Activated T-helper 1 cell treated with anti-CD3 and anti-CD28 coated beads, Interleukin-12 subunit alpha, Interleukin-12 subunit beta, Interleukin-2, Interleukin-4 antibody, amounts not matched to agents 30 ng/mL and 10 ng/mL and 1 ng/mL, durations not matched to agents 14 hours and 24 hours and 36 hours (primary cell): ENCODE measurements around the gene STAT5A. TPM values are rescaled to one million over a fixed set of nuclear protein-coding genes. Genes with fewer than 3 reads are reported as not detected.
"Not testable (repeated sequence)": the region's sequence is repeated elsewhere in the genome, so short reads cannot be mapped to it uniquely, and the experiment has no call there.

ENCODE experiments used
- DNase-seq: peaks from one replicate; pipeline ENCODE4 v3.0.0; 2021; ENCODE audit warnings: low spot score
- H3K27ac Mint-ChIP-seq: one replicate; pipeline ENCODE4 v1.8.0; 2021; ENCODE audit warnings: mild to moderate bottlenecking, mixed read lengths
- H3K27me3 Mint-ChIP-seq: one replicate; pipeline ENCODE4 v1.8.0; 2022; ENCODE audit warnings: mild to moderate bottlenecking, moderate library complexity, mixed read lengths; ENCODE audit not compliant: insufficient read depth
- H3K36me3 Mint-ChIP-seq: one replicate; pipeline ENCODE4 v1.8.0; 2021; ENCODE audit warnings: low read depth, mixed read lengths
- H3K4me1 Mint-ChIP-seq: one replicate; pipeline ENCODE4 v1.8.0; 2021; ENCODE audit warnings: low read depth, mixed read lengths
- H3K4me3 Mint-ChIP-seq: one replicate; pipeline ENCODE4 v1.8.0; 2021; ENCODE audit warnings: mild to moderate bottlenecking, moderate library complexity, mixed read lengths
- H3K9me3 Mint-ChIP-seq: one replicate; pipeline ENCODE4 v1.8.0; 2021; ENCODE audit warnings: mixed read lengths
- intact Hi-C: fragments of 100-400 bp; cut with micrococcal nuclease; formaldehyde crosslinking; loops from one replicate; pipeline ENCODE4 v1.15.1; 2024
- total RNA-seq: library from RNA; stranded (reverse); gene quantifications from 2 replicates; pipeline ENCODE4 v1.2.3, GENCODE V29; 2022

The STAT5A gene
- total RNA-seq, result 375 and 381 TPM in 2 replicates

GRCh38 chr17:42287977-42288802 lies at the start of gene STAT5A:
Gene STAT5A (plus strand): TSS chr17:42288498. CDS start chr17:42289412, 914 bp downstream.
- no peaks in the 10 kb centered on the region for H3K27me3 Mint-ChIP-seq
- H3K9me3 Mint-ChIP-seq, result no peaks in the 10 kb centered on the region
- intact Hi-C loops, result loop anchor here (1.0 to 10.0 kb wide), 6 partner anchors 38 to 677 kb away; partner anchors contain the start of genes AARSD1, ACLY, ATP6V0A1 and HCRT
- peak within 1 kb of the TSS; percentile 98 for H3K4me3 Mint-ChIP-seq
- peak; percentile 77 for DNase-seq
- H3K36me3 Mint-ChIP-seq, result peaks cover 35% of the 10 kb centered on the region
- H3K27ac Mint-ChIP-seq, result peak within 1 kb of the TSS; percentile 93
- H3K4me1 Mint-ChIP-seq, result peaks cover 68% of the 10 kb centered on the region

GRCh38 chr17:42239576-42239975 lies 48.7 kb upstream of the STAT5A start:
- H3K9me3 Mint-ChIP-seq, H3K27me3 Mint-ChIP-seq, intact Hi-C loops, H3K4me3 Mint-ChIP-seq, H3K27ac Mint-ChIP-seq, DNase-seq: not testable (repeated sequence)
- Mint-ChIP-seq H3K36me3 (peaks cover 19% of the 10 kb centered on the region), H3K4me1 (peaks cover 33% of the 10 kb centered on the region)

GRCh38 chr17:42240201-42240600 lies 48.1 kb upstream of the STAT5A start:
- H3K27ac Mint-ChIP-seq, result no peak overlapping the region
- H3K27me3 Mint-ChIP-seq, result no peaks in the 10 kb centered on the region
- intact Hi-C loops, result no loop called here
- DNase-seq, result no peak
- peaks cover 30% of the 10 kb centered on the region for H3K4me1 Mint-ChIP-seq
- H3K4me3 Mint-ChIP-seq, result no peak overlapping the region
- peaks cover 14% of the 10 kb centered on the region for H3K36me3 Mint-ChIP-seq
- H3K9me3 Mint-ChIP-seq, result no peaks in the 10 kb centered on the region

GRCh38 chr17:42240863-42241262 lies 47.4 kb upstream of the STAT5A start:
- Mint-ChIP-seq H3K36me3 (peaks cover 16% of the 10 kb centered on the region), H3K4me1 (peaks cover 30% of the 10 kb centered on the region)
- H3K4me3 Mint-ChIP-seq, H3K9me3 Mint-ChIP-seq, DNase-seq, H3K27me3 Mint-ChIP-seq, H3K27ac Mint-ChIP-seq, intact Hi-C loops: not testable (repeated sequence)

- Mint-ChIP-seq H3K36me3 (peaks cover 18% of the 10 kb centered on the region), H3K4me1 (peaks cover 32% of the 10 kb centered on the region), H3K27me3 (no peaks in the 10 kb centered on the region), H3K4me3 (no peak overlapping the region), H3K9me3 (no peaks in the 10 kb centered on the region), H3K27ac (no peak overlapping the region)
- intact Hi-C loops, result no loop called here
- DNase-seq, result no peak
Observed at GRCh38 chr17:42241871-42242270, 46.4 kb upstream of the STAT5A start.

- no peaks in the 10 kb centered on the region for H3K27me3 Mint-ChIP-seq
- H3K27ac Mint-ChIP-seq, result peak overlapping the region; percentile 10
- H3K36me3 Mint-ChIP-seq, result peaks cover 22% of the 10 kb centered on the region
- H3K9me3 Mint-ChIP-seq, result no peaks in the 10 kb centered on the region
- peaks cover 47% of the 10 kb centered on the region for H3K4me1 Mint-ChIP-seq
- H3K4me3 Mint-ChIP-seq, result no peak overlapping the region
- intact Hi-C loops, result no loop called here
- no peak for DNase-seq
Observed at GRCh38 chr17:42243493-42243982, 44.8 kb upstream of the STAT5A start.

GRCh38 chr17:42244116-42244515 lies 44.2 kb upstream of the STAT5A start:
- DNase-seq, result not testable (repeated sequence)

GRCh38 chr17:42245183-42245582 lies 43.1 kb upstream of the STAT5A start:
- H3K4me3 Mint-ChIP-seq, DNase-seq, H3K27ac Mint-ChIP-seq, H3K9me3 Mint-ChIP-seq, intact Hi-C loops, H3K27me3 Mint-ChIP-seq: not testable (repeated sequence)
- Mint-ChIP-seq H3K36me3 (peaks cover 27% of the 10 kb centered on the region), H3K4me1 (peaks cover 57% of the 10 kb centered on the region)

More at GRCh38 chr17:42244116-42244515, 44.2 kb upstream of the STAT5A start:
- H3K36me3 Mint-ChIP-seq, result peaks cover 24% of the 10 kb centered on the region
- intact Hi-C loops, H3K27me3 Mint-ChIP-seq, H3K4me3 Mint-ChIP-seq, H3K27ac Mint-ChIP-seq, H3K9me3 Mint-ChIP-seq: not testable (repeated sequence)
- peaks cover 53% of the 10 kb centered on the region for H3K4me1 Mint-ChIP-seq

GRCh38 chr17:42246515-42246914 lies 41.8 kb upstream of the STAT5A start:
- peaks cover 60% of the 10 kb centered on the region for H3K4me1 Mint-ChIP-seq
- H3K4me3 Mint-ChIP-seq, result peak overlapping the region; percentile 56
- intact Hi-C loops, result no loop called here
- H3K36me3 Mint-ChIP-seq, result peaks cover 24% of the 10 kb centered on the region
- H3K9me3 Mint-ChIP-seq, result no peaks in the 10 kb centered on the region
- DNase-seq, result no peak
- no peaks in the 10 kb centered on the region for H3K27me3 Mint-ChIP-seq
- peak overlapping the region; percentile 99 for H3K27ac Mint-ChIP-seq

GRCh38 chr17:42247734-42248133 lies 40.6 kb upstream of the STAT5A start:
- H3K4me1 Mint-ChIP-seq, result peaks cover 58% of the 10 kb centered on the region
- peak overlapping the region; percentile 89 for H3K4me3 Mint-ChIP-seq
- no peaks in the 10 kb centered on the region for H3K9me3 Mint-ChIP-seq
- intact Hi-C loops, result loop anchor here (2.0 kb wide), 3 partner anchors 17 to 141 kb away; partner anchors contain the start of genes HCRT and STAT3
- H3K36me3 Mint-ChIP-seq, result peaks cover 24% of the 10 kb centered on the region
- no peak for DNase-seq
- peak overlapping the region; percentile 99 for H3K27ac Mint-ChIP-seq
- no peaks in the 10 kb centered on the region for H3K27me3 Mint-ChIP-seq

GRCh38 chr17:42248351-42249179 lies 39.7 kb upstream of the STAT5A start:
- no peaks in the 10 kb centered on the region for H3K9me3 Mint-ChIP-seq
- peak overlapping the region; percentile 89 for H3K4me3 Mint-ChIP-seq
- H3K27ac Mint-ChIP-seq, result peak overlapping the region; percentile 99
- H3K4me1 Mint-ChIP-seq, result peaks cover 61% of the 10 kb centered on the region
- peaks cover 21% of the 10 kb centered on the region for H3K36me3 Mint-ChIP-seq
- peak; percentile 77 for DNase-seq
- intact Hi-C loops, result loop anchor here (2.0 kb wide), 3 partner anchors 18 to 140 kb away; partner anchors contain the start of genes HCRT and STAT3
- no peaks in the 10 kb centered on the region for H3K27me3 Mint-ChIP-seq

- H3K9me3 Mint-ChIP-seq, result no peaks in the 10 kb centered on the region
- intact Hi-C loops, result loop anchor here (1.0 to 2.0 kb wide), 6 partner anchors 16 to 139 kb away; partner anchors contain the start of genes HCRT, STAT3 and STAT5A
Observed at GRCh38 chr17:42249681-42250446, 38.4 kb upstream of the STAT5A start.

More at GRCh38 chr17:42249681-42250446, 38.4 kb upstream of the STAT5A start:
- Mint-ChIP-seq H3K36me3 (peaks cover 18% of the 10 kb centered on the region), H3K27me3 (no peaks in the 10 kb centered on the region), H3K4me1 (peaks cover 63% of the 10 kb centered on the region), H3K4me3 (peak overlapping the region; percentile 75), H3K27ac (peak overlapping the region; percentile 99)
- peak; percentile 41 for DNase-seq
